HG03558 (cell line): Measurements from ENCODE around the gene NEDD4L.

Source experiments
- ATAC-seq: cut with Tn5 transposase; IDR thresholded peaks from one replicate; pipeline ENCODE4 v1.9.1; 2021; ENCODE audit warnings: moderate number of reproducible peaks; ENCODE audit not compliant: unreplicated experiment; ENCODE audit errors: extremely low read depth

The NEDD4L gene

DNA sequence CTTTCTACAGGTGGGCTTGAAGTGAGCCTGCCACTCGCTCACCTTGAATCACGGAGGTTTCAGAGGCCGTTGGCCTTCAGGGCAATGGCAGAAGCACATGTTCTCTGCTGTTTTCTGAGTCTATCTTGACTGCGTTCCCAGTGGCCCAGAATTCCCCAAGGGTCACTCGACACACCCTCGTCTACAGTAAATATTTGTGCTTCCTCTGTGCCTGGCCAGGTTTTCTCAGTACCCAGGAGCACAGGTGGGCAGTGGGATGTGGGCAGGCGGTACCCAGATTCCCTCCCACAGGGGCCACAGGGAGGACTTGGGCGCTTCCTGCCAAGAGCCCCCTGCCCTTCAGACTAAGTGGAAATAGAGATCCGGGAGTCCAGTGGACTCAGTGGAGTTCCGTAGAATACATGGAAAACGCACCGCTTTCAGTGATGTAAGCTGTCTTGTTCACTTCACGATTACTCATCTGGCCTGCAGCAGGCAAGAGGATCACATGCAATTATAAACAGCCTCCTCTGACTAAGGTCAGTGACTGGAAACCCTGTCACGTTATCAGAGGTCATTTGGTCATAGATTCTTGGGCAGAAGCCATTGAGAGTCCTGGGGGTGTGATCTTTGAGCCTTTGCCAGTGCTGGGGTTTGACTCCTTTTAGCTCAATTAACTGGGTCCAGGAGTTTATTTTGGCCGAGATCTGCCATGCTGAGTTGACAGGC is 179.8 kb downstream of the NEDD4L start:
- ATAC-seq: no peak

DNA sequence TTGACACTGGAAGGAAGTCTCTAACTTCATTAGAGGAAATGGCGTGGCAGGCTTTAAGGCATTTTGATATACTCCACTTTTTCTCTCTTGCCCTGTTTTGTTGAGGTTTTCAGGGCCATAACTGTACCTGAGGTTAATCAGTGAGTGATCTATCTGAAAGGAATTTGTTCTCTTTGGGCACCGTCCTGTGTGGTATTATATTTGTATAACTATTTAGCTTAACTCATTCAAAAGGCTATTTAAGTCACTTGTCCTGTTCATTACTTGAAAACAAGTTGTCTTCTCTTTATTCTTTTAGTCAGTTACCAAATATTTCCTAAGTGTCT is 180.4 kb downstream of the NEDD4L start:
- ATAC-seq: no peak

DNA sequence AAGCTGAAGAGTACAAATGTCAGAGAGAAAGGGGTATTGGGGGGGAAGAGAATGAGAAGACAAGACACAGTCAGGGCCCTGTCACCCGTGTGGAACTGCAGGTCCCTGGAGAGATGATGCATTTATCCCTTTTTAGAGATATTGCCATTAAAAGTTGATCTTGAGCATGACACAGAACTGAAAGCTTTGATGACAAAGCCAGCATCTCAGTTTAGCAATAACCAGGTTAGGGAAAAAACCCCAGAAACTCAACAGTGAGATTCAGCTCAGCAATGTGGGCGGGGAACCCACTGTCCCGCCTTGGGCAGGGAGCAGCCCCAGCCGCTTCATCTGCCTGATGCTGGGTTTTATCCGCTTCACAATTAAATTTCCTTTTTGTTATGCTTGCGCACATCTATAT is 181.1 kb downstream of the NEDD4L start:
- peak; percentile 77 for ATAC-seq

DNA sequence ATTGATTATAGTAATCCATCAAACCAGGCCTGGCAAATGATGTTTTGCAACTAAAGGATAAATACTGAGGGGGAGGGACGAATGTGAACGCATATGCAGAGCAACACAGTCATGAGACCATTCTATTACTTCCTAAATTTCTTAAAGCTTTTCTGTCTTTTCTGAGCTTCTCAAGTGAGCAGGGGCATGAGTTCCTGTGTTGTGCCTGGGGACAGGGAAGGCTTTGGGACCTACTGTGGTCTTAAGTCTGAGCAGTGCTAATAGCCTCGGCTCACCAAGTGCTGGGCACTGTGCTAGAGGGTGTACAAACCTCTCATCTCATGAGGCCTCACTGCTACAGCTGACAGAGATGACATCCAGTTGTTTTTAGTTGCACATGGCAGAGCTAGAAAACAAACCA is 182.4 kb downstream of the NEDD4L start:
- no peak for ATAC-seq

DNA sequence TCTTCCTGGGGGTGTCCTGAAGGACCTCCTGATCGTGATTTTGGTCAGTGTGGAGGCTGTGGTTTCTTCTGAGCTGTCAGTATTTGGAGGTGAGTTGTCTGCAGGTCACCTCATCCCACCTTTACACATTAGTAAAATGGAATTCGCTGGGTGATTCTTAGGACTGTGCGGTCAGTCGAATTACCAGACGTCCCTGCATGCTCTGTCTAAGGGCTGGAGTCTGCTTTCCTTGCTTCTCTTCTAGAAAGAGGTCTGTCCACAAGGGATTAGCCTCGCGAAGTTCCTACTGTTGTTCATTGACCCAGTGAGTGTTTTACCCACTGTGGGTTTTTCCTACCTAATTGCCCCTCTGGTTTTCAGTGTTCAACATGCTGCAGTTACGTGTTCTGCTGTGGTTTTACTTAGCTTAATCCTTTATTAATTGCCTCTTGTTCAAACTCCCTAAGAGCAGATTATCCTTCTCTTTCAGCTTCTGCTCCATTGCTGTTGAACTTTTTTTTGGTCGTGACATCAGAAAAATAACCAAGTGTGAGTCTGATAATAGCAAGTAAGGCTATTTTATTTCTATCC is 183.4 kb downstream of the NEDD4L start:
- ATAC-seq: no peak

DNA sequence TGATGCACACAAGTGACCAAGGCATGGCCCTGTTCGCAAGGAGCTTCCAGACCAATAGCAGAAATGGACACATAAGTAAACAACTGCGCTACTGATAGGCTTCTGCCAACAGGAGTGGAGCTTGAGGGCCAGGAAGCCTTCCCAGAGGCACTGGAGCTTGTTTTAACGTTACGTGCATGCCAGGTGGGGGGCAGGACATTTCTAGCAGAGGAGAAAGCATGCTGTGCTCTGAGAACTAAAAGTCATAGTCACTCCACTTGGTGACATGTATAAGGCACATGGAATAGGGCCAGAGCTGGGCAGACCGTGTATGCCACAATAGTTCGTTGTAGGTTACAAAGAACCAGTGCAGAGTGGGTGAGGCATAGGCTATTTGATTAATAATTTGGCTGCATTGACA is 184.2 kb downstream of the NEDD4L start:
- no peak for ATAC-seq

DNA sequence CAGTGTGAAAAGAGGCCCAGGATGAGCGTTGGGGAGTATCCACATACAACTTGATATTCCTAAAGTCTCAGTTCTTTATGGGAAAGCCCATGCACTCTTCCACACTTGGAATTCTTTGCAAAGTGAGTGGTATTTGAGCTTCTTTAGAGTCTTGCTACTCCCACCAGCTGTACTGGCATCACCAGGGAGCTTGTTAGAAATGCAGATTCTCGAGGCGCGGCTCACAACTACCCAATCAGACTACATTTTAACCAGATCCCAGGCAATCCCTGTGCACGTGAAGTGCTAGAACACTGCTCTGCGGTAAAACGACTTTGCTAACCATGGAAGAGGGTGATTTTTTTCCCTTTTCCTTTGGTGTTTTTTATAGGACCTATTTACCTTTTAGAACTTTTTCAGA is 184.7 kb downstream of the NEDD4L start:
- ATAC-seq: no peak

DNA sequence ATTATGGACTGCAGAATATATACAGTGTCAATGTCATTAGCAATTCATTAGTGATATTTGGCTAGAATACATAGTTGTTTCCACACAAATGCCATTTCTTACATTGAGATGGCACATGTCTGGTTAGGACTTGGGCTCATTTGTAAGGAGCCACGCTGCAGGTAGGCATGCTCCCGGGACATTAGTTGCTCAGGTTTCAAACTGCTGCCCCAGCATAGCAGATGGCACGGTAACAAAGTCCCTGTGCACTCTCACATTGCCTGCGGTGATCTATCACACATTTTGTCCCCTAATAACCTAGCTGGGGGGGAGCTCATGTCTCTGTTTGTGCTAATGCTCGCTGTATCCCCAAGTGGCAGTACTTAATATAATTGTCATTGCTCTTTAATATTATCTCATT is 185.1 kb downstream of the NEDD4L start:
- no peak for ATAC-seq

DNA sequence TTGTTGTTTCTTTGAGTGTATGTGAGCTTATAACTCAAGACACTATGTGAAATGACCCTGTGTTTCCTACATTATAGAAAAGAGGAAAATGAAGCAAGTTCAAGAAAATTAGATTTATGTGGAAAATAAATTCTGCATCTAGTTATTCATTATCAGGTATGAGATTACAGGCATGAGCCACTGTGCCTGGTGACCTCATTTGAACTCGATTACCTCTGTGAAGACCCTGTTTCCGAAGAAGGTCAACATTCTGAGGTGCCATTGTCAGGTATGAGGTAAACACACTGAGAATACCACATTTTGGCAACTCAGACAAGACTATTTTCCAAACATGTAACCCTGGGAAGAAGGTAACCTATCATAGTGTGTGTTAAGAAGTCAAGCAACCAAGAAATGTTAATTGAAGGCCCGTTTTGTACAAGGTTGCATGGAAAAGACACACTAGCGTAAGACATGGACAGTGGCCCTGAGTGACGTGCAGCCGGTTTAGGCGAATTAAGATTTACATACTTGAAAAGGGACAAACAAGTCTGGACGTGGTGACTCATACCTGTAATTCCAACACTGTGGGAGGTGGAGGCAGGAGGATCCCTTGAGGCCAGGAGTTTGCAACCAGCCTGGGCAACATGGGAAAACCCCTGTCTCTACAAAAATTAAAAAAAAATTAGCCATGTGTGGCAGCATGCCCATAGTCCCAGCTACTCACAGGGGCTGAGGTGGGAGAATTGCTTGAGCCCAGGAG is 186.6 kb downstream of the NEDD4L start:
- ATAC-seq: no peak

DNA sequence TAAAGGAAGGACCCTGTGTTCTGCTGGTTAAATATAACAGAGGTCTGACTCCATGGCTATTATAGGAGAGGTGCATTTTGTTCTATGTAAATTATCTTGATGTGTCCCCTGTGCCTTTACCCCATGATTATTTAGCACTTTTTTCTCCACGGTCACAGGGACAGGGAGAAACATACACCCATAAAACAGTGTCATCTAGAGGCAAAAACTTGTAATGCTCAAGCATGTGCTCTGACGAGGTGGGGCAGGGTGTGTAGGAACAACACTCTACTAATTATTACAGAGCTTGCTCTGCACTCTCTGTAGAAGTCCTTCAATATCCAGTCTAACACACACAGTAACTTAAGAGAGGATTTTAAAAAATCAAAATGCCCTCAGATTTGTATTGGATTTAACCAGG is 187.9 kb downstream of the NEDD4L start:
- ATAC-seq: no peak

DNA sequence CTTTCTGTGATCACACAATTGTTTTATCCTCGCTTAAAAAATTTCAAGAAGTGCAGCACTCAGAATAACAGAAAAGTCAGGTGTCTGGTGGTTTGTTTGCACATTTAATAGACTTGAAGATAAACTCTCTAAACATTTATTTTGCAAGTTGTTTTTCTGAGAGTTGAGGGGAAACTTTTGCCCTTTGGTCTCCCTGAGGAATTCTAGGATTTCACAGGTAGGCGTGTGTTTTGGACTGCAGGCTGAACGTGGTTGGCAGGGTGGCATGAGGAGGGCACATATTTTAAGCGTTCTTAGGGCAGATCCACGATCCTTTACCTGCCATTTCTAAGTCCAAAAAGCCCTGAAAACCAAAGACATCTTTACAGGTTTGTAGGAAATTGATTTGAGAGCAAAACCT is 188.6 kb downstream of the NEDD4L start:
- ATAC-seq: no peak

DNA sequence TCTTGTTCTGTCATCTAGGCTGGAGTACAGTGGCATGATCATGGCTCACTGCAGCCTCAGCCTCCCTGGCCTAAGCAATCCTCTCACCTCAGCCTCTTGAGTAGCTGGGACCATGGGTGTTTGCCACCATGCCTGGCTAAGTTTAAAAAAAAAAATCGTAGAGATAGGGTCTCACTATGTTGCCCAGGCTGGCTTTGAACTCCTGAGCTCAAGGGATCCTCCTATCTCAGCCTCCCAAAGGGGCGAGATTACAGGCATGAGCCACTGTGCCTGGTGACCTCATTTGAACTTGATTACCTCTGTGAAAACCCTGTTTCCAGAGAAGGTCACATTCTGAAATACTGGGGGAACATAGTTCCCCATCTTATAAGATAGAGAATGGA is 190.3 kb downstream of the NEDD4L start:
- no peak for ATAC-seq

DNA sequence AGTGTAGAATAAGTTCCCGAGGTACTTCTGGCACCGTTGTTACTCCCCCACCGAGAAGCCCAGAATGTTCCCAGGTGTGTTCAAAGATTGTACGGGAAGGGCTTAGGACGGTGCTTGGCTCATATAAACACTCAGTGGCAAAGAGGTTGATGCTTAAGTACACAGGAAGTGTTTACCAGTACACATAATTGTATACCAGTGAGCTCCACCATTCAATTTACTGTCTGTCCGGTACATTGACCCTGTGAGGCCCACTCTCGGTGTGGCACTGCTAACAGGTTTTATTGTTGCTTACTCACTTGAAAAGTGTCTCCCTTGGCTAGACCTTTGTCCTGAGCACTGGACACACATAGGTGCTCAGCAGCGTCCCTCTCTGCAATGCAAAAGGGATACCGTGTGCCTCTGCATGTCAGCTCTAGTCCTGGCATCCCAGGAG is 191.0 kb downstream of the NEDD4L start:
- no peak for ATAC-seq

DNA sequence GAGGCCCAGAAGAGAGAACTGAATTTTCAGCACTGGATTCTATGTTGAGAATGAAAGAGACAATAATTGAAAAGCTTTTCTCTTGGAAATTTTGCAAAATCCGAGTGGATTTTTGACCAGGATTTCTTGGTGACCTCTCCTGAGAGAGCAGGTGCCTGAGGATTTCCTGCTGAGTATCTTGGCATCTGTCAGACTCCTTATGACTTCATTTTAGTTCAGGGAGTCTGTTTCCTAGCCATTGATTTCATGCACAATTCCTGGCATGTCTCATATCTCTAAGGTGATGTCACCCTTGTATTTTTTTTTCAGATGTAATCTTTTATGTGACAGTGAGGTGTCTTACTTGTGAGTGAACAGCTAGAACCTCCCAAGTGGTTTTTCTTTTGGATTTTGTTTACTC is 195.9 kb downstream of the NEDD4L start:
- no peak for ATAC-seq

DNA sequence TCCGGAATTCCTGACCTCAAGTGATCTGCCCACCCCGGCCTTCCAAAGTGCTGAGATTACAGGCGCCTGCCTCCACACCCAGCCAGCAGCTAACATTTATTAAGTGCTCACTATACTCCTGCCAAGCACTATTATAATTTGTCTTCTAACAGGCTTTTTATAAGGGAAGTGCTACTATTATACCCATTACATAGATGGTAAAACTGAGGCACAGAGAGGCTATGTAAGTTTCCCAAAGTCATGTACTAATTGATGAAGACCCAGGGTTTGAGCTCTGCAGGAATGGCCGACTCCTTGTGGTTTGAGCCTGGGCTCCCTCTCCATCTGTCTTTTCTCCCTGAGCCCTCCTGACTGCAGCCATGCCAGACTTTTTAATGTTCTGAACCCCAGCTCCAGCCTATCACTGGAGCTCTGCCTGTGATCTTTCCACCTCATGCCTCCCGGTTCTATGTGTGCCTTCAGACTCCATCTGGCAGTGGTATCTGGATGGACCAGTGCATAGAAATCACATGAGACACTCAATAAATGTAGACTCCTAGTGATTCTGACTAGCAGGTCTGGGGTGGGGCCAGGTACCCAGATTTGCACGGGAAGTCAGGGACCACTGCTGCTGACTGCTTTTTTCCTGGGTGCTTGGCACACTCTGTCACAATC is 197.1 kb downstream of the NEDD4L start:
- no peak for ATAC-seq

DNA sequence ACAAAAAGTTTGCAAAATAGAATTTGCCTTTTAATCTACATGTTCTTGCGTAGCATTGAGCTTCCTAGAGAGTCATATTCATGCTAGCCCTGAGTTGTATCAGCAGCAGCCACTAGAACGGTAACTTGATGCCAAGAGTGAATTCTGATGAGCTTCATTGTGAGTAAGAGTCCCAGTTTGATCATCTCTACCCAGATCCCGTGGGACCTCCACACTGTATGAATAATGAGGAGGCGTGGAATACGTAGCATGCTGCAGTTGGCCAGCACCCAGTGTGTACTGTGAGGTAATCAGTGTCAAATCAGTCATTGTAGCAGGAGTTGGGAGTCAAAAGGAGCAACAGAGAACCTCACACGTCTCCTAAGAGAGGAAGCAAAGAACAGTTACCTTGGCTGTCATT is 197.9 kb downstream of the NEDD4L start:
- no peak for ATAC-seq

DNA sequence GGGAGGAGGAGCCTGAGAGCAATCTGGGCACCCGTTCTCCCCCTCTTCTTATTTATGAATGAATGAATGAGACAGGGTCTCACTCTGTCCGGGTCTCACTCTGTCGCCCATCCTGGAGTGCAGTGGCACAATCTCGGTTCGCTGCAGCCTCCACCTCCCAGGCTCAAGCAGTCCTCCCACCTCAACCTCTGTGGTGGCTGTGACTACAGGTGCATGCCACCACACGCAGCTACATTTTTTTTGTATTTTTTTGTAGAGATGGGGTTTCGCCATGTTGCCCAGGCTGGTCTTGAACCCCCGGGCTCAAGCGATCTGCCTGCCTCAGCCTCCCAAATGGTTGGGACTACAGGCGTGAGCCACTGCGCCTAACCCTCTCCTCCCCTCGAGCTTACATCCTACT is 198.4 kb downstream of the NEDD4L start:
- ATAC-seq: no peak

DNA sequence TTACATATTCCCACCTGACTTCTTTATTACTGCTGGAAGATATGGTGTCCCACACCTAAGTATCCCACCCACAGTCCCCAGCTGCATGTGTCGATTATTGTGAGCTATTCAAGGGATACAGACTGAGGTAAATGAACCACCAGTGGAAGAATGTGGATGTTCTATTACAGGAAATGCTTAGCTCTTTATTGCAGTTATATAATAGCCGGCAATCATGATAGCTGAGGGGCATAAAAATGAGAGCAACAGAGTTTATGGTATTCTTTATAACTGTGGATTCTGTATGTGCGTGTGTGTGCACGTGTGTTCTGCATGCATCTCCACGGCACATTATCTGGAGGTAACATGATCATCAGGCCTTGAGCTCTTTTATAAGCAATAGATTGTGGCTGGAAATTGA is 198.9 kb downstream of the NEDD4L start:
- ATAC-seq: no peak

DNA sequence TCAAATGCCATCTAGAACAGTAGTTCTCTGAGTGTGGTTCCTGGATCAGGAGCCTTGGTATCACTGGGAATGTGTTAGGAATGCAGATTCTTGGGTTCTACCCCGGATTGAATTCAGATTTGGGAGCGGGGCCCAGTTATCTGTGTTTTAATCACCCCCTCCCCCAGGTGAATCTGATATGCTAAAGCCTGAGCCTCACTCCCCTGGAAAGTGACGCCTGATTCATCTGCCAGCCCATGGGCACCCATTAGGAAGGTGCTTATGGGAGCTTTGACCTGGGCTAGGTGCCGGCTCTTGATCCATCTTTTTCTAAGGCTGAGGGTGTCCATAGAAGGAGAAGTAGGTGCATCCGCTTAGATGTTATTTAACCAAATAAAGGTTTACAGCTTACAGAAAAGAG is 199.4 kb downstream of the NEDD4L start:
- ATAC-seq: no peak

DNA sequence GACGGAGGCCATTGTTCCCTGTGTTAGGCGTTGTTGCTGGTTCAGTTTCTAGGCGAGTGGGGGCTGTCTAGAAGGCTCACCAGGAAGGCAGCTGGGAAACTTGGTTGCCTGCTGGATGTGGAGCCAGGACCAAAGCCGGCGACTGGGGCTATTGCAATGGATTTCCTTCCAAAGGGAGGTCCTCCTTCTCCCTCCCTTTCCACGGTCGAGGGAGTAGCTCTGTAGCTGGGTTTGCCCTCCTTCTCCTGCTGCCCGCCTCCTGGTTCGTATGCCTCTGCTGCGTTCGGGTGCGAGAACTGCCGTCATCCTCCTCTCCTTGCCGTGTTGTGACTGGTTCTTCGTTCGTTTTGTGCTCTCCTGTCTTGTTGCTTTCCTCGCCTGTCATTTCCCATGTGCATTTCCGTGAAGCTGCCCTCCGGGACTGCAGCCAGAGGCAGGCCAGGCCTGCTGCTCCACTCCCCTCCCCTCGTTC is 203.4 kb downstream of the NEDD4L start:
- no peak for ATAC-seq

DNA sequence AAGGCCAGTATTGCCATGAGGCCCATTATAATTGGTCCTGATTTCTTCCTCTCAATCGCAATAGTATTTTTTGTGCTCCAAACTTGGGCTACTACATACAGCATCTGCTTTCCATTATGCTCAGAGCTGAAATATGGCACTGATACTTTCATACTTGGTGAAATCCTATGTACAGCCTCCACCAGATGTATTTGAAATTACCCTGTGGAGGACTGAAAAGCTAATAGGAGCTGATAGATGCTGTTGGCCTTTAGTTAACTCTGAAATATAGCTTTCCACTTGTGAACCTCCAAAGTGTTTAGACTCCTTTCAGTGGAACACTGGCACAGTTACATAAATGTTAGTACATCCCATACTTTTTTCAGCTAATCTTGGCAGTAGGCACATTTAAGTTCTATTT is 205.7 kb downstream of the NEDD4L start:
- no peak for ATAC-seq
